Left ventricle myocardium superior (tissue), 1 donor: ENCODE results near the gene R3HDM2. TPM values are rescaled to one million over a fixed set of nuclear protein-coding genes. Genes with fewer than 3 reads are reported as not detected.
A peak's percentile ranks its signal among the peaks of the same experiment; 100 is the strongest.
"Not testable (repeated sequence)": the region's sequence is repeated elsewhere in the genome, so short reads cannot be mapped to it uniquely, and the experiment has no call there.

Experiments
- ATAC-seq: fragments of 200-7000 bp; cut with Tn5 transposase; one replicate; pipeline ENCODE4 v1.9.1; 2020; ENCODE audit warnings: mild to moderate bottlenecking, moderate library complexity
- DNase-seq: peaks from one replicate; pipeline ENCODE4 v3.0.0-alpha.2; 2020
- intact Hi-C: fragments of 100-400 bp; cut with micrococcal nuclease; formaldehyde crosslinking; loops from one replicate; pipeline ENCODE4 v1.11.0; 2022
- total RNA-seq: library from RNA; stranded (reverse); fragmentation: NEBNext Ultra II Directional; extraction: Animal tissue kit (Norgen Biotek cat#: 25700); gene quantifications from one replicate; pipeline ENCODE4 v1.2.1, GENCODE V29; 2021
- donor health status: DM: no; HTN: yes; CAD: no; lungs with severe emphysema.

Gene R3HDM2
- total RNA-seq, 1 donor from 2014 or later: 54.4 TPM

DNA sequence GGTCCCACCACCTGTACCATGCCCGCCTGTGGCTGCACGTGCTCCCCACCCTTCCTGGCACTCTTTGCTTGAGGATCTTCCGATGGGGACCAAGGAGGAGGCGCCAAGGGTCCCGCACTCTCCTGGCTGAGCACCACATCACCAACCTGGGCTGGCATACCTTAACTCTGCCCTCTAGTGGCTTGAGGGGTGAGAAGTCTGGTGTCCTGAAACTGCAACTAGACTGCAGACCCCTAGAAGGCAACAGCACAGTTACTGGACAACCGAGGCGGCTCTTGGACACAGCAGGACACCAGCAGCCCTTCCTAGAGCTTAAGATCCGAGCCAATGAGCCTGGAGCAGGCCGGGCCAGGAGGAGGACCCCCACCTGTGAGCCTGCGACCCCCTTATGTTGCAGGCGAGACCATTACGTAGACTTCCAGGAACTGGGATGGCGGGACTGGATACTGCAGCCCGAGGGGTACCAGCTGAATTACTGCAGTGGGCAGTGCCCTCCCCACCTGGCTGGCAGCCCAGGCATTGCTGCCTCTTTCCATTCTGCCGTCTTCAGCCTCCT lies 25.4 kb upstream of the R3HDM2 start:
- intact Hi-C loops: no loop called here
- DNase-seq (no peak), ATAC-seq (no peak)

DNA sequence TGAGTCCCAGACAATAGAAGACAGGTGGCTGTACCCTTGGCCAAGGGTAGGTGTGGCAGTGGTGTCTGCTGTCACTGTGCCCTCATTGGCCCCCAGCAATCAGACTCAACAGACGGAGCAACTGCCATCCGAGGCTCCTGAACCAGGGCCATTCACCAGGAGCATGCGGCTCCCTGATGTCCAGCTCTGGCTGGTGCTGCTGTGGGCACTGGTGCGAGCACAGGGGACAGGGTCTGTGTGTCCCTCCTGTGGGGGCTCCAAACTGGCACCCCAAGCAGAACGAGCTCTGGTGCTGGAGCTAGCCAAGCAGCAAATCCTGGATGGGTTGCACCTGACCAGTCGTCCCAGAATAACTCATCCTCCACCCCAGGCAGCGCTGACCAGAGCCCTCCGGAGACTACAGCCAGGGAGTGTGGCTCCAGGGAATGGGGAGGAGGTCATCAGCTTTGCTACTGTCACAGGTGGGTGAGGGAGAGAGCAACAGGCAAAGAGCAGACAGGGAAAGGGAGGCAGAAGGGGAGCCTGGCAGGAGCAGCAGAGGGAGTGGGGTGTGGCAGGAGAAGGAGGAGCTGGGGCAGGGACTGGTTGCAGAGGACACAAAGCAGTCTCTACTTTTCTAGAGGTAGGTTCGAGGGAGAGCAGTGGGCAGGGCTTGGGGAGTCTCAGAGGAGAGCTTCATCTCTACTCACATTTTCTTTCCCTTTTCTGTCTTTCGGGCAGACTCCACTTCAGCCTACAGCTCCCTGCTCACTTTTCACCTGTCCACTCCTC lies 24.7 kb upstream of the R3HDM2 start:
- ATAC-seq: no peak
- intact Hi-C loops: no loop called here
- no peak for DNase-seq

GRCh38 chr12:57454566-57455373 lies 23.9 kb upstream of the R3HDM2 start, which contains the start of gene INHBE:
Gene INHBE (plus strand): TSS chr12:57455307. CDS start chr12:57455537, 230 bp downstream.
- DNase-seq: no peak
- intact Hi-C loops: loop anchor here (5.0 kb wide), 1 partner anchor 147 kb away; no protein-coding TSS in a partner anchor
- no peak for ATAC-seq

GRCh38 chr12:57454213-57454565 lies 23.3 kb upstream of the R3HDM2 start:
- DNase-seq: no peak
- intact Hi-C loops: loop anchor here (5.0 kb wide), 1 partner anchor 147 kb away; no protein-coding TSS in a partner anchor
- ATAC-seq: no peak

DNA sequence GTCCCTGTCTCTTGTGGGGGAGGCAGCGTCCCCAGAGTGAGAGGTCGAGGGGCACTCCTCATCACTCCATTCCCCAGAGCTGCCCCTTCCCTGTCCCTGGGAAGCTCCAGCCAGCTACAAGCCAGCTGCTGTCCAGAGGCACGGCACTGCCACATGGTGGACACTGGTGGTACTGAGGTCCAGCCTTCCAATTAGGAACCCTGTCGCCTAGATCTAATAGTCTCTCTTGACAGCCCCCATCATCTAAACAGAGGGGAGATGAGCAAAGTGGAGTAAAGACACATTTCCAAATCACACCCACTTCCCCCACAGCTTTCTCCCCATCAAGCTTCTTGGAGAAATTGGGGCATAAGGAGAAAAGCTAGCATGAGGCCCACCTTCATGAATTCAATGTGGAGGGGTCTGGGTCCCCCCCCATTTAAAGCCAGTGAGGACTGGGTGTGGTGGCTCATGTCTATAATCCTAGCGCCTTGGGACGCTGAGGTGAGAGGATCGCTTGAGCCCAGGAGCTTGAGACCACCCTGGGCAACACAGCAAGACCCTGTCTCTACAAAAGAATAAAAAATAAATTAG lies 22.2 kb upstream of the R3HDM2 start:
- intact Hi-C loops: loop anchor here (5.0 kb wide), 1 partner anchor 146 kb away; no protein-coding TSS in a partner anchor
- ATAC-seq: peak; percentile 87
- peak; percentile 88 for DNase-seq

- intact Hi-C loops: loop anchor here (5.0 kb wide), 1 partner anchor 145 kb away; no protein-coding TSS in a partner anchor
- DNase-seq: peak; percentile 60
- ATAC-seq: peak; percentile 92
Measured at GRCh38 chr12:57452181-57452936, 21.5 kb upstream of the R3HDM2 start.

- ATAC-seq (no peak), DNase-seq (no peak)
- intact Hi-C loops: loop anchor here (5.0 kb wide), 1 partner anchor 144 kb away; no protein-coding TSS in a partner anchor
Measured at GRCh38 chr12:57451233-57451778, 20.5 kb upstream of the R3HDM2 start.

- ATAC-seq: no peak
- no peak for DNase-seq
- intact Hi-C loops: loop anchor here (5.0 kb wide), 1 partner anchor 143 kb away; no protein-coding TSS in a partner anchor
Measured at GRCh38 chr12:57450057-57450456, 19.2 kb upstream of the R3HDM2 start.

GRCh38 chr12:57449375-57449774 lies 18.5 kb upstream of the R3HDM2 start:
- intact Hi-C loops: no loop called here
- DNase-seq: no peak
- no peak for ATAC-seq

- DNase-seq (no peak), ATAC-seq (no peak)
- intact Hi-C loops: no loop called here
Measured at GRCh38 chr12:57448669-57449068, 17.8 kb upstream of the R3HDM2 start.

DNA sequence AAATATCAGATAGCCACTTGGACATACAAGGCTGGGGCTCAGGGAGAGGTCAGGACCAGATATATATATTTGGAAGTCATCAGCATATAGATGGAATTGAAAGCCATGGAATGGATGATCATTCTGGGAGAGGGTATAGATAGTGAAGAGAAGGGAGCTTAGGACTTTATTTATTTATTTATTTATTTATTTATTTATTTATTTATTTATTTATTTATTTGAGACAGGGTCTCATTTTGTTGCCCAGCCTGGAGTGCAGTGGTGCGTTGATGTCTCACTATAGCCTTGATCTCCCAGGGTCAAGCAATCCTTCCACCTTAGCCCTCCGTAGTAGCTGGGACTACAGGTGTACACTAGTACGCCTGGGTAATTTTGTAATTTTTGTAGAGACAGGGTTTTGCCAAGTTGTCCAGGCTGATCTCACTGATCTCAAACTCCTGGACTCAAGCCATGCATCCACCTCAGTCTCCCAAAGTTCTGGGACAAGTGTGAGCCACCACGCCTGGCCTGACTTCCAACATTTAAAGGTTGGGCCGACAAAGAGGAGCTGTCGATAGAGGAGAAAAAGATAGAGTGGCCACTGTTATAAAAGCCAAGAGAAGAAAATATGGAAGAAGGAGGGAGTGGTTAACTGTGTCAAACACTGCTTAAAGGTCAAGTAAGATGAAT lies 15.6 kb upstream of the R3HDM2 start:
- DNase-seq (no peak), ATAC-seq (no peak)
- intact Hi-C loops: no loop called here

DNA sequence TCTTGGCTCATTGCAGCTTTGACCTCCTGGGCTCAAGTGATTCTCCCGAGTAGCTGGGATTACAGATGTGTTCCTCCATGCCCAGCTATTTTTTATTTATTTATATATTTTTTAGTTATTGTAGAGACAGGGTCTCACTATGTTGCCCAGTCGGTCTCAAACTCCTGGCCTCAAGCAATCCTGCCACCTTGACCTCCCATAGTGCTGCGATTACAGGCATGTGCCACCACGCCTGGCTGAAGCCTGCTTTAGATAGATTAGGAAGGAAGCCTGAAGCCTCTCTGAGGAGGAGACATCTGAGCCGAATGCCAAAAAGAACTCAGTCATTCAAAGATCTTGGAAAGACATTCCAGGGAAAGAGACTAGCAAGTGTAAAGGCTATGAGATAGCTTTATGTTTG lies 13.9 kb upstream of the R3HDM2 start:
- ATAC-seq (no peak), DNase-seq (no peak)
- intact Hi-C loops: no loop called here

- intact Hi-C loops, ATAC-seq, DNase-seq: not testable (repeated sequence)
Measured at GRCh38 chr12:57444337-57444736, 13.5 kb upstream of the R3HDM2 start.

DNA sequence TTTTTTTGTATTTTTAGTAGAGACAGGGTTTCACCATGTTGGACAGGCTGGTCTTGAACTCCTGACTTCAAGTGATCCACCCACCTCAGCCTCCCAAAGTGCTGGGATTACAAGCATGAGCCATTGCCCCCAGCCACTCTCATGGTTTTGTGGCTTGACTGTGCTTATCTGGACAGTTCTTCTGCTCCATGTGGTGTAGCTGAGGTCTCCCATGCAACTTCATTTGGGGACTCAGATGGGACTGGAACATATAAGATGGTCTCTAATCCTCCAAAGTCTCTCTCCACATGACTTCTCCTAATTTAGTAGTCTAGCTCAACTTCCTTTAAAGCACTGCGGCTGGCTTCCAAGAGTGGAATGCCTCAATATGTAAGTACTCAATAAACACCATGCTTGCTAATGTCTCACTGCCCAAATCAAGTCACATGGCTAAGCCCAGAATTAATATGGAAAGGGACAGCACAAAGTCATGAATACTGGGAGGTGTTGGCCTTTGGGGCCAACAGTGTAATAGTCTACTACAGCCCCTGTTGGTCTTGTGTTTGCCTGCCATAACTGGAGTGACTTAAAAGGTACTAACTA lies 11.1 kb upstream of the R3HDM2 start:
- ATAC-seq (no peak), DNase-seq (no peak)
- intact Hi-C loops: no loop called here

- ATAC-seq, intact Hi-C loops, DNase-seq: not testable (repeated sequence)
Measured at GRCh38 chr12:57441393-57441792, 10.6 kb upstream of the R3HDM2 start.

GRCh38 chr12:57439762-57440266 lies 9.0 kb upstream of the R3HDM2 start:
- no peak for DNase-seq
- ATAC-seq: no peak
- intact Hi-C loops: no loop called here

- DNase-seq (no peak), ATAC-seq (no peak)
- intact Hi-C loops: no loop called here
Measured at GRCh38 chr12:57438400-57438799, 7.6 kb upstream of the R3HDM2 start.
